Sigmoid colon (tissue), 3 donors: ENCODE measurements around the gene VPS8.

Source experiments
- POLR2A ChIP-seq, 2 donors: fragments of 450-650 bp; IDR thresholded peaks; one replicate each; pipeline ENCODE4 v1.6.1; 2016; ENCODE audit warnings: antibody characterized with exemption in 2 of 2, mild to moderate bottlenecking in 2 of 2, moderate library complexity in 2 of 2
- TF ChIP-seq, protein P1 (sequence below), 4 experiments: fragments of 450-650 bp in 3 of 4; fragments of 200-600 bp in 1 of 4; IDR thresholded peaks; one replicate each; pipeline ENCODE4 v1.5.1; 2016 to 2019; ENCODE audit warnings: antibody characterized with exemption in 4 of 4, mild to moderate bottlenecking in 3 of 4, moderate library complexity in 2 of 4

DNA sequence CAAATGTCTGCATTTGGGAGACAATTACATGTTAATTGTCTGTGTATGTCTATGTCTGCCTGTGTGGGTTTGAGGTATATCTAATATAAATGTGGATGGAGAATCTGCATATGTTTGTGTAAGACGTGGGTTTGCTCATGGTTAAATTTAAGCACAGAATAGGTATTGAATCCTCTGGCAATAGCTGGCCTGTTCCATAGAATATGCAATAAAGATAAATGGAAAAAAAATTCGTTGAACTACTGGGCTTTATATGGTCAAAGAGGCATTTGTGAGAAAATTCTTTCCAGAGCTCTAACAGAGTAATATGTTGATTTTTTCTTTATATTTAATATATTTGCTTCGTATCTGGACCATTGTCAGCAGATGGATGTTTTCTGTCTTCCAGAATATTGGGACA, 1.4 kb downstream of the VPS8 start:
- TF ChIP-seq, protein P1, sequence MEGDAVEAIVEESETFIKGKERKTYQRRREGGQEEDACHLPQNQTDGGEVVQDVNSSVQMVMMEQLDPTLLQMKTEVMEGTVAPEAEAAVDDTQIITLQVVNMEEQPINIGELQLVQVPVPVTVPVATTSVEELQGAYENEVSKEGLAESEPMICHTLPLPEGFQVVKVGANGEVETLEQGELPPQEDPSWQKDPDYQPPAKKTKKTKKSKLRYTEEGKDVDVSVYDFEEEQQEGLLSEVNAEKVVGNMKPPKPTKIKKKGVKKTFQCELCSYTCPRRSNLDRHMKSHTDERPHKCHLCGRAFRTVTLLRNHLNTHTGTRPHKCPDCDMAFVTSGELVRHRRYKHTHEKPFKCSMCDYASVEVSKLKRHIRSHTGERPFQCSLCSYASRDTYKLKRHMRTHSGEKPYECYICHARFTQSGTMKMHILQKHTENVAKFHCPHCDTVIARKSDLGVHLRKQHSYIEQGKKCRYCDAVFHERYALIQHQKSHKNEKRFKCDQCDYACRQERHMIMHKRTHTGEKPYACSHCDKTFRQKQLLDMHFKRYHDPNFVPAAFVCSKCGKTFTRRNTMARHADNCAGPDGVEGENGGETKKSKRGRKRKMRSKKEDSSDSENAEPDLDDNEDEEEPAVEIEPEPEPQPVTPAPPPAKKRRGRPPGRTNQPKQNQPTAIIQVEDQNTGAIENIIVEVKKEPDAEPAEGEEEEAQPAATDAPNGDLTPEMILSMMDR (IDR thresholded peaks at IDR 0.05): no peak
- no peak for TF ChIP-seq POLR2A (IDR thresholded peaks at IDR 0.05)
